LNCaP clone FGC (cell line): Measurements from ENCODE around the gene NAV3.

Experiments used
- DNase-seq: peaks from one replicate; pipeline ENCODE4 v3.0.0-alpha.2; 2011; ENCODE audit warnings: low read depth
- H3K4me3 ChIP-seq: 2 replicates; pipeline ENCODE4 v1.5.1; 2011; ENCODE audit warnings: mild to moderate bottlenecking, low read depth, low read length, control low read depth
- CTCF ChIP-seq: IDR thresholded peaks from 2 replicates; pipeline ENCODE4 v1.5.1; 2012; ENCODE audit warnings: mild to moderate bottlenecking; ENCODE audit not compliant: control insufficient read depth, insufficient read depth; ENCODE audit errors: extremely low read depth

Gene NAV3

GRCh38 chr12:77835969-77836368, 5.3 kb downstream of the NAV3 start:
- no peak for DNase-seq
- no peak overlapping the region for H3K4me3 ChIP-seq
- TF ChIP-seq CTCF: no peak

GRCh38 chr12:77837876-77838291, 7.2 kb downstream of the NAV3 start:
- H3K4me3 ChIP-seq: no peak overlapping the region
- DNase-seq: no peak
- TF ChIP-seq CTCF: no peak

- TF ChIP-seq CTCF: no peak
- no peak for DNase-seq
- H3K4me3 ChIP-seq: no peak overlapping the region
Measured at GRCh38 chr12:77841521-77841920, 10.8 kb downstream of the NAV3 start.

GRCh38 chr12:77842430-77842829, 11.7 kb downstream of the NAV3 start:
- no peak for TF ChIP-seq CTCF
- no peak for DNase-seq
- no peak overlapping the region for H3K4me3 ChIP-seq

GRCh38 chr12:77845831-77846230, 15.1 kb downstream of the NAV3 start:
- DNase-seq: no peak
- H3K4me3 ChIP-seq: no peak overlapping the region
- TF ChIP-seq CTCF: no peak

- no peak for TF ChIP-seq CTCF
- no peak for DNase-seq
- no peak overlapping the region for H3K4me3 ChIP-seq
Measured at GRCh38 chr12:77847060-77847541, 16.4 kb downstream of the NAV3 start.

GRCh38 chr12:77847680-77848431, 17.2 kb downstream of the NAV3 start:
- peak overlapping the region; percentile 10; the same call in 1 of the 2 replicates for H3K4me3 ChIP-seq
- TF ChIP-seq CTCF: no peak
- DNase-seq: peak; percentile 88
